ENCODE measurements around the gene VPS35L. TPM values are rescaled to one million over a fixed set of nuclear protein-coding genes. Genes with fewer than 3 reads are reported as not detected.

Gene VPS35L
- total and polyA plus RNA-seq, 2 donors (not counting 1 experiment from before 2014, with no cell fraction given), result 17.5 to 62.1 TPM

DNA sequence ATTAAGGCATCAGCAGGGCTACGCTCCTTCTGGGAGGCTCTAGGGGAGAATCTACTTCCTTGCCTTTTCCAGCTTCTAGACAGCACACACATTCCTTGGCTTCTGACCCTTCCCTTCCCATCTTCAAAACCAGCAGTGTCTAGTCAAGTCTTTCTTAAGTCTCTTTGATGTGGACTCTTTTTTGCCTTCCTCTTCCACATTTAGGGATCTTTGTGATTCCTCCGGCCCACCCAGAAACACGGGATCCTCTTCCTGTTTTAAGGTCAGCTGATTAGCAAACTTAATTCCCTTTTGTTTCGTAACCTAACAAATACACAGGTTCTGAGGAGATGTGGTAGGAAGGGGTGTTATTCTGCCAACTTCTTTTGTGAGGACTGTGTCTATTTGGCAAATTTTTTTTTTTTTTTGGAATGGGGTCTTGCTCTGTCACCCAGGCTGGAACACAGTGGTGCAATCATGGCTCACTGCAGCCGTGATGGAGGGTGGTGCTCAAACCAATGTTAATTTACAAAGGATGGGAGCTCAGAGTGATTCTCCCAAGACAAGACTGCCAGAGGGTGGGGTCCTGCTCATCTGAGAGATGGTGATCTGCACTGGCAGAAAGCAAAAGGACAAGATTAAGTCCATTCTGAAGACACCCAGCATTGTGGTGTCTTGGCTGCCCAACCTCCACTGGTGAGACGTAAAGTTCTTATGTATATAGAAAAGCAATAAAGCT, 147.8 kb downstream of the VPS35L start:
- intact Hi-C loops (cut with micrococcal nuclease), result no loop called here
- no peak overlapping the region for H3K4me3 ChIP-seq (ENCODE audit: control extremely low read depth in 1 of 5, extremely low read depth in 1 of 5, insufficient read depth in 1 of 5, low read depth in 2 of 5, low read length in 4 of 5)
- H4K20me1 ChIP-seq (ENCODE audit: control insufficient read depth, insufficient read depth, low read length, poor library complexity, severe bottlenecking), result no peaks in the 10 kb centered on the region
- Mint-ChIP-seq H3K4me3 (no peak overlapping the region), H3K27ac (no peak overlapping the region), H3K9me3 (ENCODE audit: insufficient read depth) (no peaks in the 10 kb centered on the region), H3K27me3 (no peaks in the 10 kb centered on the region), H3K4me1 (no peaks in the 10 kb centered on the region)
- no peak for ATAC-seq (ENCODE audit: low read depth)
- no peak overlapping the region for H3K4me2 ChIP-seq (replicated peaks; ENCODE audit: low read depth, low read length, poor library complexity, severe bottlenecking)
- no peaks in the 10 kb centered on the region for H3K4me1 ChIP-seq (ENCODE audit: control insufficient read depth in 2 of 2, insufficient read depth in 2 of 2, low read length in 2 of 2)
- POLR2A ChIA-PET, result no interaction called here
- H3K9ac ChIP-seq (ENCODE audit: low read length), result no peak overlapping the region
- no peaks in the 10 kb centered on the region for H3K79me2 ChIP-seq (ENCODE audit: control insufficient read depth, insufficient read depth, low read length)
- no peak for DNase-seq
- H3K27ac ChIP-seq (ENCODE audit: low read length in 2 of 2), result no peak overlapping the region
- H3K27me3 ChIP-seq (replicated peaks in 1 of 4; ENCODE audit: control extremely low read depth in 1 of 4, control insufficient read depth in 3 of 4, insufficient read depth in 4 of 4, low read length in 3 of 4), result no peaks in the 10 kb centered on the region
- peaks cover 0 to 66% of the 10 kb centered on the region in 2 experiments for H3K36me3 ChIP-seq (replicated peaks in 1 of 2; ENCODE audit: control extremely low read depth in 1 of 2, control insufficient read depth in 1 of 2, extremely low read depth in 1 of 2, insufficient read depth in 2 of 2, low read length in 1 of 2)
- no peak overlapping the region for H2AFZ ChIP-seq (ENCODE audit: insufficient read depth, low read depth, low read length, poor library complexity, severe bottlenecking)
- TF ChIP-seq EZH2 (IDR thresholded peaks at IDR 0.05; ENCODE audit: borderline replicate concordance, insufficient read depth, low read depth, low read length, poor library complexity, severe bottlenecking), result no peak
- TF ChIP-seq, protein P1, sequence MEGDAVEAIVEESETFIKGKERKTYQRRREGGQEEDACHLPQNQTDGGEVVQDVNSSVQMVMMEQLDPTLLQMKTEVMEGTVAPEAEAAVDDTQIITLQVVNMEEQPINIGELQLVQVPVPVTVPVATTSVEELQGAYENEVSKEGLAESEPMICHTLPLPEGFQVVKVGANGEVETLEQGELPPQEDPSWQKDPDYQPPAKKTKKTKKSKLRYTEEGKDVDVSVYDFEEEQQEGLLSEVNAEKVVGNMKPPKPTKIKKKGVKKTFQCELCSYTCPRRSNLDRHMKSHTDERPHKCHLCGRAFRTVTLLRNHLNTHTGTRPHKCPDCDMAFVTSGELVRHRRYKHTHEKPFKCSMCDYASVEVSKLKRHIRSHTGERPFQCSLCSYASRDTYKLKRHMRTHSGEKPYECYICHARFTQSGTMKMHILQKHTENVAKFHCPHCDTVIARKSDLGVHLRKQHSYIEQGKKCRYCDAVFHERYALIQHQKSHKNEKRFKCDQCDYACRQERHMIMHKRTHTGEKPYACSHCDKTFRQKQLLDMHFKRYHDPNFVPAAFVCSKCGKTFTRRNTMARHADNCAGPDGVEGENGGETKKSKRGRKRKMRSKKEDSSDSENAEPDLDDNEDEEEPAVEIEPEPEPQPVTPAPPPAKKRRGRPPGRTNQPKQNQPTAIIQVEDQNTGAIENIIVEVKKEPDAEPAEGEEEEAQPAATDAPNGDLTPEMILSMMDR (IDR thresholded peaks at IDR 0.05), result no peak
- 55% methylated on average over 1 of the region's 6 CpGs for WGBS (ENCODE audit: insufficient coverage)
- CTCF ChIA-PET, result no interaction called here
- no peaks in the 10 kb centered on the region for H3K9me3 ChIP-seq (ENCODE audit: control extremely low read depth in 1 of 3, control insufficient read depth in 2 of 3, insufficient read depth in 1 of 3, low read length in 2 of 3)

DNA sequence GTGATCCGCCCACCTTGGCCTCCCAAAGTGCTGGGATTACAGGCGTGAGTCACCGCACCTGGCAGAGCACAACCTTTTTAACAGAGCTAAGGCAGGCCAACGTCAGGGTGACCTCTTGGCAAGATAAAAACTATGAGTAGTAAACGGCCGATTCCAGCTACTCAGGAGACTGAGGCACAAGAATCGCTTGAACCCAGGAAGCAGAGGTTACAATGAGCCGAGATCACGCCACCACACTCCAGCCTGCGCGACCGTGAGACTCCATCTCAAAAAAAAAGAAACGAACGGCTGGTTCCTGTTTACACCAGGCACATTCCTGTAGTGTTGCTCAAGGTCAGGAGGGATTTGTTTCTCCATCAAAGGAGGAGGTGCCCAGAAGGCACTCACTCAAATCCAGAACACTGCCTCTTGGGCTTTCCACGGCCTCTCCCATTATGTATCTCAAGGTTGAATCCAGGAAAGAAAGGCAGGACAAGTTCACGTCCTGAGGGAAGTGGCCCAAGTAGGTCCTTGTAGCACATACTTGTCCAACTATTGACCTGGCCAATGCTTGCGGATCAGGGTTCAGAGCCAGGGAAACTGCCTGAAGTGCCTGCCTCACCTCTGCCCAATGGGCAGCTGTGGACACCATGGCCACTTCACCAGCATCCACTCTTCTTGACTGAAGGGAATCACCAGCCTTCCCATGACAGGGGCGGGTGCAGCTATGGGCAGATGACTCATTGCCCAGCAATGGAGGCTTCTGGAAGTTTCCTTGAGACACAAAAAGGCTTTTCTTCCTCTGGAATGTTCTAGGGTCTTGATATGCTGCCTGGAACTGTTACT, 149.0 kb downstream of the VPS35L start:
- WGBS (ENCODE audit: insufficient coverage), result 97% methylated on average over 13 of the region's 18 CpGs
- Mint-ChIP-seq H3K27me3 (no peaks in the 10 kb centered on the region), H3K27ac (peak overlapping the region; percentile 37), H3K9me3 (ENCODE audit: insufficient read depth) (no peaks in the 10 kb centered on the region), H3K4me1 (no peaks in the 10 kb centered on the region), H3K4me3 (no peak overlapping the region)
- Histone ChIP-seq H3K4me1 (ENCODE audit: control insufficient read depth in 2 of 2, insufficient read depth in 2 of 2, low read length in 2 of 2) (no peaks in the 10 kb centered on the region), H3K9ac (ENCODE audit: low read length) (no peak overlapping the region), H3K4me3 (ENCODE audit: control extremely low read depth in 1 of 5, extremely low read depth in 1 of 5, insufficient read depth in 1 of 5, low read depth in 2 of 5, low read length in 4 of 5) (no peak overlapping the region), H3K79me2 (ENCODE audit: control insufficient read depth, insufficient read depth, low read length) (no peaks in the 10 kb centered on the region), H3K27ac (ENCODE audit: low read length in 2 of 2) (no peak overlapping the region), H3K4me2 (replicated peaks; ENCODE audit: low read depth, low read length, poor library complexity, severe bottlenecking) (no peak overlapping the region), H4K20me1 (ENCODE audit: control insufficient read depth, insufficient read depth, low read length, poor library complexity, severe bottlenecking) (no peaks in the 10 kb centered on the region), H2AFZ (ENCODE audit: insufficient read depth, low read depth, low read length, poor library complexity, severe bottlenecking) (no peak overlapping the region), H3K36me3 (replicated peaks in 1 of 2; ENCODE audit: control extremely low read depth in 1 of 2, control insufficient read depth in 1 of 2, extremely low read depth in 1 of 2, insufficient read depth in 2 of 2, low read length in 1 of 2) (peaks cover 0 to 64% of the 10 kb centered on the region in 2 experiments), H3K27me3 (replicated peaks in 1 of 4; ENCODE audit: control extremely low read depth in 1 of 4, control insufficient read depth in 3 of 4, insufficient read depth in 4 of 4, low read length in 3 of 4) (no peaks in the 10 kb centered on the region), H3K9me3 (ENCODE audit: control extremely low read depth in 1 of 3, control insufficient read depth in 2 of 3, insufficient read depth in 1 of 3, low read length in 2 of 3) (no peaks in the 10 kb centered on the region)
- intact Hi-C loops (cut with micrococcal nuclease), result no loop called here
- ATAC-seq (ENCODE audit: low read depth) (no peak), DNase-seq (no peak)
- POLR2A ChIA-PET, result no interaction called here
- TF ChIP-seq EZH2 (IDR thresholded peaks at IDR 0.05; ENCODE audit: borderline replicate concordance, insufficient read depth, low read depth, low read length, poor library complexity, severe bottlenecking), result no peak
- TF ChIP-seq, protein P1 (IDR thresholded peaks at IDR 0.05), result no peak
- CTCF ChIA-PET, result no interaction called here
